Adrenal gland (tissue), 5 donors: Measurements from ENCODE around the gene CYB561A3.

Experiments
- POLR2A ChIP-seq, 2 donors: fragments of 450-650 bp; IDR thresholded peaks; one replicate each; pipeline ENCODE4 v1.6.1; 2017; ENCODE audit warnings: antibody characterized with exemption in 2 of 2, mild to moderate bottlenecking in 2 of 2, moderate library complexity in 1 of 2
- TF ChIP-seq, protein P1 (sequence below), 6 experiments: fragments of 450-650 bp in 4 of 6; fragments of 200-600 bp in 2 of 6; sonication (generic) in 1 of 6; IDR thresholded peaks; 1 replicate in 5 of 6; 2 replicates in 1 of 6; pipeline versions ENCODE4 v1.5.1 to v1.8.0; 2016 to 2021; ENCODE audit warnings: antibody characterized with exemption in 6 of 6, mild to moderate bottlenecking in 2 of 6, moderate library complexity in 1 of 6
- donor health status: DM: no; HTN: no; CAD: no.

GRCh38 chr11:61343792-61344745 is 17.6 kb downstream of the CYB561A3 start:
- TF ChIP-seq, protein P1, sequence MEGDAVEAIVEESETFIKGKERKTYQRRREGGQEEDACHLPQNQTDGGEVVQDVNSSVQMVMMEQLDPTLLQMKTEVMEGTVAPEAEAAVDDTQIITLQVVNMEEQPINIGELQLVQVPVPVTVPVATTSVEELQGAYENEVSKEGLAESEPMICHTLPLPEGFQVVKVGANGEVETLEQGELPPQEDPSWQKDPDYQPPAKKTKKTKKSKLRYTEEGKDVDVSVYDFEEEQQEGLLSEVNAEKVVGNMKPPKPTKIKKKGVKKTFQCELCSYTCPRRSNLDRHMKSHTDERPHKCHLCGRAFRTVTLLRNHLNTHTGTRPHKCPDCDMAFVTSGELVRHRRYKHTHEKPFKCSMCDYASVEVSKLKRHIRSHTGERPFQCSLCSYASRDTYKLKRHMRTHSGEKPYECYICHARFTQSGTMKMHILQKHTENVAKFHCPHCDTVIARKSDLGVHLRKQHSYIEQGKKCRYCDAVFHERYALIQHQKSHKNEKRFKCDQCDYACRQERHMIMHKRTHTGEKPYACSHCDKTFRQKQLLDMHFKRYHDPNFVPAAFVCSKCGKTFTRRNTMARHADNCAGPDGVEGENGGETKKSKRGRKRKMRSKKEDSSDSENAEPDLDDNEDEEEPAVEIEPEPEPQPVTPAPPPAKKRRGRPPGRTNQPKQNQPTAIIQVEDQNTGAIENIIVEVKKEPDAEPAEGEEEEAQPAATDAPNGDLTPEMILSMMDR (IDR thresholded peaks at IDR 0.05), result no peak
- TF ChIP-seq POLR2A (IDR thresholded peaks at IDR 0.05), result peak in 1 of 2 donors; percentile 24
